ENCODE results near the gene SIRT7. TPM values are rescaled to one million over a fixed set of nuclear protein-coding genes. Genes with fewer than 3 reads are reported as not detected.

The SIRT7 gene
- polyA plus RNA-seq, 1 of the 3 experiments (the other 2 are of a cell fraction): 32.6 TPM

- H3K4me3 ChIP-seq (ENCODE audit: low read depth in 2 of 2, low read length in 1 of 2): peak overlapping the region; percentile 82 to 83
- peak overlapping the region; percentile 100 for H3K4me2 ChIP-seq
- peak overlapping the region; percentile 69 for H2AFZ ChIP-seq (ENCODE audit: low read depth)
- no peaks in the 10 kb centered on the region for H3K27me3 ChIP-seq (ENCODE audit: insufficient read depth)
- ChIA-PET POLR2A (interaction anchor here (0.5 to 2.4 kb wide), 11 partner anchors 10 to 344 kb away, joined by 3 to 16 read pairs (median 5); partner anchors contain the start of genes ARL16, HGS, MAFG and MCRIP1), CTCF (interaction anchor here (1.0 to 6.9 kb wide), 11 partner anchors 10 to 150 kb away, joined by 3 to 54 read pairs (median 22); partner anchors contain the start of genes ALYREF, ANAPC11, CENPX and LRRC45)
- H4K20me1 ChIP-seq (ENCODE audit: insufficient read depth): peaks cover 34% of the 10 kb centered on the region
- H3K36me3 ChIP-seq (replicated peaks in 1 of 2; ENCODE audit: control insufficient read depth in 1 of 2, insufficient read depth in 2 of 2, low read length in 1 of 2): peaks cover 15 to 22% of the 10 kb centered on the region in 2 experiments
- H3K4me1 ChIP-seq (ENCODE audit: control insufficient read depth in 1 of 2, insufficient read depth in 2 of 2, low read depth in 1 of 2, low read length in 1 of 2): peaks cover 24 to 40% of the 10 kb centered on the region in 2 experiments; a peak in 3 of 4 replicates
- no peaks in the 10 kb centered on the region for H3K9me3 ChIP-seq
- H3K79me2 ChIP-seq (ENCODE audit: insufficient read depth): peaks cover 51% of the 10 kb centered on the region
- peak; percentile 100 for DNase-seq
- 6% methylated on average over 28 of the region's 86 CpGs for WGBS (ENCODE audit: low lambda C conversion rate)
- peaks cover 70% of the 10 kb centered on the region for H3F3A ChIP-seq (replicated peaks; ENCODE audit: insufficient read depth)
- H3K9ac ChIP-seq: peak overlapping the region; percentile 99
- peak overlapping the region; percentile 95 for H3K27ac ChIP-seq (ENCODE audit: low read depth in 2 of 2, low read length in 1 of 2)
- H3K9me2 ChIP-seq: no peaks in the 10 kb centered on the region
- TF ChIP-seq, protein P1, sequence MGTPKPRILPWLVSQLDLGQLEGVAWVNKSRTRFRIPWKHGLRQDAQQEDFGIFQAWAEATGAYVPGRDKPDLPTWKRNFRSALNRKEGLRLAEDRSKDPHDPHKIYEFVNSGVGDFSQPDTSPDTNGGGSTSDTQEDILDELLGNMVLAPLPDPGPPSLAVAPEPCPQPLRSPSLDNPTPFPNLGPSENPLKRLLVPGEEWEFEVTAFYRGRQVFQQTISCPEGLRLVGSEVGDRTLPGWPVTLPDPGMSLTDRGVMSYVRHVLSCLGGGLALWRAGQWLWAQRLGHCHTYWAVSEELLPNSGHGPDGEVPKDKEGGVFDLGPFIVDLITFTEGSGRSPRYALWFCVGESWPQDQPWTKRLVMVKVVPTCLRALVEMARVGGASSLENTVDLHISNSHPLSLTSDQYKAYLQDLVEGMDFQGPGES (IDR thresholded peaks at IDR 0.05; ENCODE audit: low read depth, low read length): no peak
- TF ChIP-seq, protein P2, sequence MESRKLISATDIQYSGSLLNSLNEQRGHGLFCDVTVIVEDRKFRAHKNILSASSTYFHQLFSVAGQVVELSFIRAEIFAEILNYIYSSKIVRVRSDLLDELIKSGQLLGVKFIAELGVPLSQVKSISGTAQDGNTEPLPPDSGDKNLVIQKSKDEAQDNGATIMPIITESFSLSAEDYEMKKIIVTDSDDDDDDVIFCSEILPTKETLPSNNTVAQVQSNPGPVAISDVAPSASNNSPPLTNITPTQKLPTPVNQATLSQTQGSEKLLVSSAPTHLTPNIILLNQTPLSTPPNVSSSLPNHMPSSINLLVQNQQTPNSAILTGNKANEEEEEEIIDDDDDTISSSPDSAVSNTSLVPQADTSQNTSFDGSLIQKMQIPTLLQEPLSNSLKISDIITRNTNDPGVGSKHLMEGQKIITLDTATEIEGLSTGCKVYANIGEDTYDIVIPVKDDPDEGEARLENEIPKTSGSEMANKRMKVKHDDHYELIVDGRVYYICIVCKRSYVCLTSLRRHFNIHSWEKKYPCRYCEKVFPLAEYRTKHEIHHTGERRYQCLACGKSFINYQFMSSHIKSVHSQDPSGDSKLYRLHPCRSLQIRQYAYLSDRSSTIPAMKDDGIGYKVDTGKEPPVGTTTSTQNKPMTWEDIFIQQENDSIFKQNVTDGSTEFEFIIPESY (IDR thresholded peaks at IDR 0.05; ENCODE audit: borderline replicate concordance, low read depth): peak; percentile 68; the same call in 1 of the 2 replicates
- TF ChIP-seq SIN3A (IDR thresholded peaks at IDR 0.05; ENCODE audit: borderline replicate concordance, low read depth, low read length) (peak; percentile 86; the same call in 1 of the 2 replicates), FOXM1 (IDR thresholded peaks at IDR 0.05; ENCODE audit: low read depth) (0 out of 2 replicates have a peak, but pooled peaks have one; percentile 31), JUND (IDR thresholded peaks at IDR 0.05) (no peak), USF1 (IDR thresholded peaks at IDR 0.05; ENCODE audit: borderline replicate concordance, low read depth) (peak; percentile 90), FOSL2 (IDR thresholded peaks at IDR 0.05; ENCODE audit: borderline replicate concordance, low read depth) (no peak), RAD21 (IDR thresholded peaks at IDR 0.05; ENCODE audit: low read length) (no peak), TAF1 (IDR thresholded peaks at IDR 0.05; ENCODE audit: borderline replicate concordance, low read depth, low read length) (peak; percentile 90), MEF2A (IDR thresholded peaks at IDR 0.05; ENCODE audit: borderline replicate concordance, low read depth) (no peak), EP300 (IDR thresholded peaks at IDR 0.05; ENCODE audit: borderline replicate concordance in 1 of 2, low read depth in 1 of 2, low read length in 1 of 2) (0 out of 4 replicates have a peak, but pooled peaks of 1 of the 2 experiments have one; percentile 6), RXRA (IDR thresholded peaks at IDR 0.05; ENCODE audit: borderline replicate concordance, low read depth) (no peak), TCF12 (IDR thresholded peaks at IDR 0.05) (no peak; the same call in 1 of the 2 replicates), ELF1 (IDR thresholded peaks at IDR 0.05) (peak; percentile 95; the same call in 1 of the 2 replicates), FOXJ3 (CRISPR knock-in tag; IDR thresholded peaks at IDR 0.05) (no peak), EZH2phosphoT487 (IDR thresholded peaks at IDR 0.05; ENCODE audit: borderline replicate concordance, low read depth) (no peak), MXI1 (IDR thresholded peaks at IDR 0.05; ENCODE audit: low read depth, low read length) (peak; percentile 77), NFIC (IDR thresholded peaks at IDR 0.05; ENCODE audit: borderline replicate concordance) (no peak), CTCF (IDR thresholded peaks at IDR 0.05) (peak; percentile 37; the same call in 1 of the 2 replicates), YY1 (IDR thresholded peaks at IDR 0.05; ENCODE audit: low read depth) (peak; percentile 93), POLR2AphosphoS5 (IDR thresholded peaks at IDR 0.05; ENCODE audit: low read depth, low read length) (peak; percentile 55), CHD2 (IDR thresholded peaks at IDR 0.05; ENCODE audit: low read length, partially characterized antibody) (peak; percentile 51), GABPA (IDR thresholded peaks at IDR 0.05; ENCODE audit: low read depth) (peak; percentile 83; the same call in 1 of the 2 replicates)
- TF ChIP-seq, protein P3, sequence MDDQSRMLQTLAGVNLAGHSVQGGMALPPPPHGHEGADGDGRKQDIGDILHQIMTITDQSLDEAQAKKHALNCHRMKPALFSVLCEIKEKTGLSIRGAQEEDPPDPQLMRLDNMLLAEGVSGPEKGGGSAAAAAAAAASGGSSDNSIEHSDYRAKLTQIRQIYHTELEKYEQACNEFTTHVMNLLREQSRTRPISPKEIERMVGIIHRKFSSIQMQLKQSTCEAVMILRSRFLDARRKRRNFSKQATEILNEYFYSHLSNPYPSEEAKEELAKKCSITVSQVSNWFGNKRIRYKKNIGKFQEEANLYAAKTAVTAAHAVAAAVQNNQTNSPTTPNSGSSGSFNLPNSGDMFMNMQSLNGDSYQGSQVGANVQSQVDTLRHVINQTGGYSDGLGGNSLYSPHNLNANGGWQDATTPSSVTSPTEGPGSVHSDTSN (IDR thresholded peaks at IDR 0.05): no peak
Measured at GRCh38 chr17:81871387-81872230, 46.4 kb downstream of the SIRT7 start.
